H1 (cell line): ENCODE data around the gene TMEM164. TPM values are rescaled to one million over a fixed set of nuclear protein-coding genes. Genes with fewer than 3 reads are reported as not detected.

Experiments
- CTCF ChIA-PET: fragments of 300-600 bp; sonication (Branson Sonifier 250); formaldehyde crosslinking; loops from one replicate; lab custom pipeline; 2021; ENCODE audit not compliant: partially characterized antibody; lab: Charles Lee
- POLR2A ChIA-PET: fragments of 300-600 bp; sonication (Branson Sonifier 250); formaldehyde crosslinking; loops from one replicate; lab custom pipeline; 2021; ENCODE audit warnings: inconsistent platforms; ENCODE audit not compliant: partially characterized antibody; lab: Charles Lee
- DNase-seq, 2 experiments: peaks; one replicate each; pipeline versions ENCODE4 v3.0.0 to v3.0.0-alpha.2; 2010 to 2022; ENCODE audit warnings: low spot score in 2 of 2, low read depth in 1 of 2, mixed read lengths in 1 of 2
- FAIRE-seq: peaks from 2 replicates; lab custom pipeline; 2011; peaks lifted over from hg19 to GRCh38; lab: Jason Lieb, UNC
- H2AFZ ChIP-seq: 2 replicates; pipeline ENCODE4 v1.8.1; 2012; ENCODE audit warnings: low read length, inconsistent platforms
- H2AK5ac ChIP-seq: 2 replicates; pipeline ENCODE4 v1.6.1; 2013; ENCODE audit warnings: low read depth, low read length
- H2BK120ac ChIP-seq: replicated peaks from 2 replicates; pipeline ENCODE3; 2013; ENCODE audit warnings: low read depth, low read length, inconsistent platforms
- H2BK12ac ChIP-seq: 2 replicates; pipeline ENCODE4 v1.6.1; 2013; ENCODE audit warnings: low read depth, low read length
- H2BK15ac ChIP-seq: 2 replicates; pipeline ENCODE4 v1.6.1; 2013; ENCODE audit warnings: low read length
- H2BK20ac ChIP-seq: 2 replicates; pipeline ENCODE4 v1.6.1; 2013; ENCODE audit warnings: low read length
- H2BK5ac ChIP-seq: 2 replicates; pipeline ENCODE4 v1.6.1; 2013; ENCODE audit warnings: low read depth, low read length
- H3K14ac ChIP-seq: 2 replicates; pipeline ENCODE4 v1.6.1; 2013; ENCODE audit warnings: inconsistent platforms; ENCODE audit not compliant: insufficient read length
- H3K18ac ChIP-seq: 2 replicates; pipeline ENCODE4 v1.6.1; 2013; ENCODE audit warnings: low read length; ENCODE audit errors: extremely low read depth
- H3K23ac ChIP-seq: 2 replicates; pipeline ENCODE4 v1.6.1; 2013; ENCODE audit warnings: inconsistent platforms; ENCODE audit not compliant: insufficient read length
- H3K23me2 ChIP-seq: 2 replicates; pipeline ENCODE4 v1.6.1; 2013; ENCODE audit warnings: low read depth, low read length
- H3K27ac ChIP-seq: 2 replicates; pipeline ENCODE4 v1.6.1; 2011; ENCODE audit warnings: low read depth, low read length, inconsistent platforms
- H3K27me3 ChIP-seq, 4 experiments: replicated peaks in 1 of 4; 1 replicate in 1 of 4; 2 replicates in 3 of 4; pipeline versions ENCODE4 v1.6.1 to v1.8.1; 2011 to 2013; ENCODE audit warnings: low read length in 3 of 4, mild to moderate bottlenecking in 3 of 4, inconsistent platforms in 2 of 4, mixed read lengths in 2 of 4, moderate library complexity in 1 of 4; ENCODE audit not compliant: control insufficient read depth in 3 of 4, insufficient read depth in 3 of 4; ENCODE audit errors: extremely low read depth in 1 of 4
- H3K36me3 ChIP-seq, 4 experiments: 2 replicates each; pipeline versions ENCODE4 v1.6.1 to v1.8.1; 2011 to 2013; ENCODE audit warnings: mild to moderate bottlenecking in 4 of 4, low read length in 3 of 4, moderate library complexity in 2 of 4, control low read depth in 1 of 4, inconsistent platforms in 1 of 4; ENCODE audit not compliant: insufficient read depth in 4 of 4, control insufficient read depth in 2 of 4
- H3K4ac ChIP-seq: replicated peaks from 2 replicates; pipeline ENCODE3; 2013; ENCODE audit warnings: low read length, low read depth, mixed read lengths, inconsistent platforms; ENCODE audit not compliant: insufficient read length
- H3K4me1 ChIP-seq, 4 experiments: replicated peaks in 1 of 4; 1 replicate in 1 of 4; 2 replicates in 3 of 4; pipeline versions ENCODE4 v1.6.1 to v1.8.1; 2011 to 2013; ENCODE audit warnings: low read length in 3 of 4, inconsistent platforms in 2 of 4, mixed read lengths in 1 of 4; ENCODE audit not compliant: insufficient read depth in 4 of 4, control insufficient read depth in 3 of 4
- H3K4me2 ChIP-seq, 2 experiments: 2 replicates each; pipeline versions ENCODE4 v1.6.1 to v1.8.1; 2011 to 2013; ENCODE audit warnings: low read depth in 2 of 2, low read length in 2 of 2, control low read depth in 1 of 2, inconsistent platforms in 1 of 2, mild to moderate bottlenecking in 1 of 2; ENCODE audit not compliant: insufficient read depth in 1 of 2
- H3K4me3 ChIP-seq, 4 experiments: fragments of 200-600, 300-600 bp in 1 of 4; sonication (generic), shearing (Covaris generic), sonication (Bioruptor Twin) in 1 of 4; 2 replicates each; pipeline versions ENCODE4 v1.5.1 to v1.8.1; 2011 to 2016; ENCODE audit warnings: low read length in 4 of 4, low read depth in 3 of 4, control low read depth in 2 of 4, inconsistent platforms in 2 of 4, mild to moderate bottlenecking in 2 of 4, mixed read lengths in 1 of 4, moderate library complexity in 1 of 4; ENCODE audit not compliant: insufficient read depth in 2 of 4; ENCODE audit errors: extremely low read depth in 1 of 4
- H3K56ac ChIP-seq: replicated peaks from 2 replicates; pipeline ENCODE3; 2013; ENCODE audit warnings: low read depth, mild to moderate bottlenecking, mixed read lengths, low read length, inconsistent platforms; ENCODE audit not compliant: insufficient read length
- H3K79me1 ChIP-seq: 2 replicates; pipeline ENCODE4 v1.6.1; 2013; ENCODE audit warnings: low read depth, low read length, control low read depth
- H3K79me2 ChIP-seq, 2 experiments: 2 replicates each; pipeline versions ENCODE4 v1.6.1 to v1.8.1; 2012 to 2013; ENCODE audit warnings: low read length in 2 of 2, mild to moderate bottlenecking in 2 of 2, inconsistent platforms in 1 of 2; ENCODE audit not compliant: insufficient read depth in 2 of 2, control insufficient read depth in 1 of 2
- H3K9ac ChIP-seq, 4 experiments: replicated peaks in 1 of 4; 1 replicate in 1 of 4; 2 replicates in 3 of 4; pipeline versions ENCODE4 v1.6.1 to v1.8.1; 2011 to 2013; ENCODE audit warnings: low read depth in 3 of 4, low read length in 3 of 4, control low read depth in 2 of 4, mild to moderate bottlenecking in 2 of 4, moderate library complexity in 2 of 4, inconsistent platforms in 1 of 4; ENCODE audit errors: extremely low read depth in 1 of 4
- H3K9me3 ChIP-seq, 2 experiments: 2 replicates each; pipeline versions ENCODE4 v1.6.1 to v1.8.1; 2012 to 2013; ENCODE audit warnings: mild to moderate bottlenecking in 2 of 2, moderate library complexity in 2 of 2, control low read depth in 1 of 2, inconsistent platforms in 1 of 2, low read depth in 1 of 2, low read length in 1 of 2, mixed read lengths in 1 of 2; ENCODE audit not compliant: insufficient read depth in 2 of 2
- H4K20me1 ChIP-seq, 2 experiments: replicated peaks in 1 of 2; 2 replicates each; pipeline versions ENCODE3 to v1.8.1; 2011 to 2013; ENCODE audit warnings: inconsistent platforms in 2 of 2, low read length in 2 of 2, mild to moderate bottlenecking in 1 of 2; ENCODE audit not compliant: insufficient read depth in 2 of 2, control insufficient read depth in 1 of 2
- H4K5ac ChIP-seq: 2 replicates; pipeline ENCODE4 v1.6.1; 2013; ENCODE audit warnings: low read length, low read depth, mixed read lengths, inconsistent platforms; ENCODE audit not compliant: insufficient read length
- H4K8ac ChIP-seq: 2 replicates; pipeline ENCODE4 v1.8.0; 2013; ENCODE audit warnings: mild to moderate bottlenecking, moderate library complexity, low read length, inconsistent platforms; ENCODE audit not compliant: insufficient read depth; ENCODE audit errors: extremely low read depth
- H4K91ac ChIP-seq: replicated peaks from 2 replicates; pipeline ENCODE3; 2013; ENCODE audit warnings: low read length, mixed read lengths, inconsistent platforms; ENCODE audit not compliant: insufficient read length
- ZNF274 ChIP-seq: IDR thresholded peaks from 2 replicates; pipeline ENCODE4 v1.7.0; 2012; ENCODE audit warnings: low read length, borderline replicate concordance; ENCODE audit errors: extremely low read depth
- WGBS, 2 experiments: shearing (Covaris generic) in 1 of 2; methylation state at CpG; one replicate each; pipeline versions ENCODE4 v1.1.6 to v1.1.7; 2013 to 2015; ENCODE audit warnings: low lambda C conversion rate in 2 of 2, mixed read lengths in 2 of 2, inconsistent platforms in 1 of 2, low coverage in 1 of 2, missing lambda C conversion rate in 1 of 2; ENCODE audit not compliant: insufficient replicate concordance in 2 of 2, insufficient coverage in 1 of 2, insufficient read length in 1 of 2; ENCODE audit errors: extremely low coverage in 1 of 2, missing lambda C conversion rate in 1 of 2; 5-methylcytosine and 5-hydroxymethylcytosine counted together
- polyA plus RNA-seq, 7 experiments: library from polyadenylated mRNA; depleted of rRNA in 3 of 7; stranded (reverse) in 5 of 7; unstranded in 2 of 7; fragments of >200 nt in 5 of 7; fragments of 200-250 nt in 2 of 7; gene quantifications; 1 replicate in 5 of 7; 2 replicates in 1 of 7; 4 replicates in 1 of 7; pipeline versions ENCODE4 v1.2.1 to v1.2.3, GENCODE V29; 2011 to 2013; ENCODE audit warnings: missing spikeins in 2 of 7, mixed read lengths in 2 of 7
- total RNA-seq: library from RNA; stranded (reverse); fragmentation: NEBNext Ultra II Directional; extraction: Animal tissue kit (Norgen Biotek cat#: 25700); gene quantifications from 2 replicates; pipeline ENCODE4 v1.2.1, GENCODE V29; 2021

The TMEM164 gene
- total and polyA plus RNA-seq, 2 of the 8 experiments (the other 6 are each of a cell fraction or from before 2014, with no cell fraction given): 7.3 to 14.8 TPM

DNA sequence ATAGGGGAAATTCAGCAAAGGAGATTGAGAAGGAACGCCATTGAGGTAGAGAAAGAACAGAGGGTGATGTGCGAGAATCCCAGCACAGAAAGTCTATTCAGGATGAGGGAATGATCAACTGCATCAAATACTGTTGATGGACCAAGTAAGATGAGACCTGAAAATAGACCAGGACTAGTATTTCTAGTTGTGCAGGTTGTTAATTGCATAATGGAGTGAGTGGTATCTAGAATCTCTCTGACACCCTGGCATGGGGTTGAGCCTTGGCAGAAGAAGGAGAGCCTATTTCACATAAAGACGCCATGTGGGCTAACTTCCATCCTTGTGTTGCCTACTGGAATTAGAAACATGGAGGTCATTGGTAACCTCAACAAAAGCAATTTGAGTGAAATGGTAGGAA is 135.6 kb downstream of the TMEM164 start:
- H3K27ac ChIP-seq: no peak overlapping the region
- no peak overlapping the region for H3K4me2 ChIP-seq
- 94% methylated on average over 3 of the region's 3 CpGs; no CpG with 5 or more reads in 1 of the 2 experiments for WGBS, 2 experiments
- CTCF ChIA-PET: interaction anchor here (1.1 kb wide), 2 partner anchors 14 to 287 kb away, joined by 3 read pairs; no protein-coding TSS in a partner anchor
- H2BK15ac ChIP-seq: no peak overlapping the region
- H3K9me3 ChIP-seq: no peaks in the 10 kb centered on the region
- no peak overlapping the region for H2BK20ac ChIP-seq
- DNase-seq (no peak), FAIRE-seq (no peak)
- H3K4ac ChIP-seq: no peak overlapping the region
- H2BK12ac ChIP-seq: no peak overlapping the region
- H4K20me1 ChIP-seq: no peaks in the 10 kb centered on the region
- H3K27me3 ChIP-seq: no peaks in the 10 kb centered on the region
- H2AFZ ChIP-seq: no peak overlapping the region
- H3K14ac ChIP-seq: no peak overlapping the region
- no peak overlapping the region for H3K4me3 ChIP-seq
- no peak overlapping the region for H3K9ac ChIP-seq
- H4K5ac ChIP-seq: no peak overlapping the region
- H3K23me2 ChIP-seq: no peaks in the 10 kb centered on the region
- H3K79me1 ChIP-seq: no peaks in the 10 kb centered on the region
- H2BK120ac ChIP-seq: no peak overlapping the region
- H3K79me2 ChIP-seq: no peaks in the 10 kb centered on the region
- H4K8ac ChIP-seq: no peak overlapping the region
- H3K18ac ChIP-seq: no peak overlapping the region
- POLR2A ChIA-PET: no interaction called here
- no peaks in the 10 kb centered on the region for H3K36me3 ChIP-seq
- TF ChIP-seq ZNF274: no peak
- H2AK5ac ChIP-seq: no peak overlapping the region
- no peak overlapping the region for H4K91ac ChIP-seq
- H3K23ac ChIP-seq: no peak overlapping the region
- no peak overlapping the region for H2BK5ac ChIP-seq
- no peak overlapping the region for H3K56ac ChIP-seq
- H3K4me1 ChIP-seq: no peaks in the 10 kb centered on the region
